Measurements from ENCODE around the gene PRRT4.

GRCh38 chr7:128321044-128321422 is 40.5 kb downstream of the PRRT4 start:
- TF ChIP-seq CTCF (IDR thresholded peaks at IDR 0.05) = no peak
- no peak for TF ChIP-seq POLR2A (IDR thresholded peaks at IDR 0.05)

Measured in right lobe of liver (tissue), 4 donors.